ENCODE results near the gene BRCC3. TPM values are rescaled to one million over a fixed set of nuclear protein-coding genes. Genes with fewer than 3 reads are reported as not detected.

Gene BRCC3
- total RNA-seq, 1 donor from 2014 or later, result 11.5 TPM

DNA sequence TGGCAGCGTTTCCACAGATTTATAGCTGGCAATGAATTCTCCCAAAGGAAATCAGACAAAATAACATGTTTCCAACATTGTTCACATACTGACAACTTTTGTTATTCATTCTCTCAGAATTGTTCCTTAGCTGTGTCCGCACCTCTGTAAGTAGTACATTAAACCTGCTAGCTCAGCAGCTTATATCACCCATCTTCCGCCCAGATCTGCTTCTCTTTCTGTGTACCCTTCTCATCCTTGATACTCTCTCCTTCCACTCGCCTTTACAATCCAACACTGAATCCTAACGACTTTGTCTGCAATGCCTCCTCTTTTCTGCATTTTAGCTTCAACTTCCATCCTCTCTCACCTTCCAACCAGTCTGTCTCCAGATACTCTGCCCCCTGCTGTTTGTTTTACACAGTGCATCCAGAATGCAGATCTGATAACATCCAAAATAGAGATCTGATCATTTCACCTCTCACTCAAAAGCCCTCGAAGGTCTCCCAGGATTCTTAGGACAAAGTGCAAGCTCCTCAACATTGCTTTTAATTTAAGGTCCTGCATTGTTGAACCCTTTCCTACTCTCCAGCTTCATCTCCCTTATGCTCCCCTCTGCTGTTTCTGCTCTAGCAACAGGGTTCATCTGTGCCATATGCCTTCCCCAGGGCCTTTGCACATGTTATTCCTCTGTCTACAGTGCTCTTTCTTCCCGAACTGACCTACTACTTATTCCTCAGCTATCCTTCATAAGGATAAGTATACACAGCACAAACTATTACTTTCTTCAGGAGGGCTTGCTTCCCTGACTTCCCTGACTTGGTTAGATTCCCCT, 77.6 kb downstream of the BRCC3 start:
- H3K4me3 ChIP-seq, result no peak overlapping the region
- H3K27me3 ChIP-seq, result no peaks in the 10 kb centered on the region
- TF ChIP-seq, protein P1, sequence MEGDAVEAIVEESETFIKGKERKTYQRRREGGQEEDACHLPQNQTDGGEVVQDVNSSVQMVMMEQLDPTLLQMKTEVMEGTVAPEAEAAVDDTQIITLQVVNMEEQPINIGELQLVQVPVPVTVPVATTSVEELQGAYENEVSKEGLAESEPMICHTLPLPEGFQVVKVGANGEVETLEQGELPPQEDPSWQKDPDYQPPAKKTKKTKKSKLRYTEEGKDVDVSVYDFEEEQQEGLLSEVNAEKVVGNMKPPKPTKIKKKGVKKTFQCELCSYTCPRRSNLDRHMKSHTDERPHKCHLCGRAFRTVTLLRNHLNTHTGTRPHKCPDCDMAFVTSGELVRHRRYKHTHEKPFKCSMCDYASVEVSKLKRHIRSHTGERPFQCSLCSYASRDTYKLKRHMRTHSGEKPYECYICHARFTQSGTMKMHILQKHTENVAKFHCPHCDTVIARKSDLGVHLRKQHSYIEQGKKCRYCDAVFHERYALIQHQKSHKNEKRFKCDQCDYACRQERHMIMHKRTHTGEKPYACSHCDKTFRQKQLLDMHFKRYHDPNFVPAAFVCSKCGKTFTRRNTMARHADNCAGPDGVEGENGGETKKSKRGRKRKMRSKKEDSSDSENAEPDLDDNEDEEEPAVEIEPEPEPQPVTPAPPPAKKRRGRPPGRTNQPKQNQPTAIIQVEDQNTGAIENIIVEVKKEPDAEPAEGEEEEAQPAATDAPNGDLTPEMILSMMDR (IDR thresholded peaks at IDR 0.05), result peak in 1 of 3 experiments; percentile 9
- no peak for TF ChIP-seq POLR2AphosphoS5 (IDR thresholded peaks at IDR 0.05; ENCODE audit: insufficient read depth in 1 of 2, low read depth in 1 of 2)
- no peaks in the 10 kb centered on the region for H3K4me1 ChIP-seq
- H3K27ac ChIP-seq, result no peak overlapping the region
- no peaks in the 10 kb centered on the region for H3K9me3 ChIP-seq
- DNase-seq (ENCODE audit: extremely low spot score in 2 of 2), result no peak
- intact Hi-C loops (cut with DNase I), result no loop called here
- no peaks in the 10 kb centered on the region for H3K36me3 ChIP-seq

- Histone ChIP-seq H3K27ac (no peak overlapping the region), H3K27me3 (no peaks in the 10 kb centered on the region), H3K9me3 (no peaks in the 10 kb centered on the region), H3K4me1 (no peaks in the 10 kb centered on the region), H3K36me3 (no peaks in the 10 kb centered on the region), H3K4me3 (no peak overlapping the region)
- intact Hi-C loops (cut with DNase I), result no loop called here
- TF ChIP-seq, protein P1 (IDR thresholded peaks at IDR 0.05), result no peak
- TF ChIP-seq POLR2AphosphoS5 (IDR thresholded peaks at IDR 0.05; ENCODE audit: insufficient read depth in 1 of 2, low read depth in 1 of 2), result no peak
- no peak for TF ChIP-seq POLR2A (IDR thresholded peaks at IDR 0.05)
- DNase-seq (ENCODE audit: extremely low spot score in 2 of 2), result no peak
Measured at GRCh38 chrX:155169881-155170280, 98.6 kb downstream of the BRCC3 start.

Other genes starting within 250 kb of the BRCC3 start
- gene SMIM9, start 236.8 kb upstream of the BRCC3 start, total RNA-seq, result not detected
- 8.1 TPM for gene F8A1, start 185.2 kb upstream of the BRCC3 start, total RNA-seq
- 5.4 TPM for gene F8, start 48.8 kb upstream of the BRCC3 start, total RNA-seq
- gene FUNDC2, start 44.7 kb upstream of the BRCC3 start, total RNA-seq, result 53.5 TPM
- 21.9 TPM for gene CMC4, start 372 bp upstream of the BRCC3 start, total RNA-seq
- gene MTCP1, start 372 bp upstream of the BRCC3 start, total RNA-seq, result 6.9 TPM
- 16.9 TPM for gene VBP1, start 145.0 kb downstream of the BRCC3 start, total RNA-seq
- 0.74 TPM for gene RAB39B, start 193.0 kb downstream of the BRCC3 start, total RNA-seq